Activated CD4-positive, alpha-beta T cell treated with anti-CD3 and anti-CD28 coated beads, Interleukin-2, Interleukin-6, amounts not matched to agents 100 ng/mL and 50 ng/mL, durations not matched to agents 16 hours and 8 hours (primary cell): ENCODE measurements around the gene PLA2G2A.
"Not testable (repeated sequence)": the region's sequence is repeated elsewhere in the genome, so short reads cannot be mapped to it uniquely, and the experiment has no call there.

ENCODE experiments used
- DNase-seq: peaks from one replicate; pipeline ENCODE4 v3.0.0-alpha.2; 2020

Gene PLA2G2A

DNA sequence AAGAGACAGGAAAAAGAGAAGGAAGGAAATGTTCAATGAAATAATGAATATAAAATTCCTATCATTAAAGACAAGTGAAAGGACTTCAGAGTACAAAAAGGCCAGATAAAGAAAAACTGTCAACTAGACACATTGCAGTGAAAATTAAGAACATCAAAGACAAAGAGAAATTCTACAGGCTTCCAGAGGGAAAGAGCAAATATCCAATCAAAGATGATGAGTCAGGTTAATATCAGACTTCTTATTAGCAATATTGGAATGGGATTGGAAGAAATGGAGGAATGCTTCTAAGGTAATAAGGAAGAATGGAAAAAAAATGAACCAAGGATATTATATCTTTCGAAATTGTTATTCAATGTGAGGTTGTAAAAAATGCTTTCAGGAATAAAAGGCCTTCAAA lies 7.8 kb downstream of the PLA2G2A start:
- no peak for DNase-seq

- no peak for DNase-seq
Measured at GRCh38 chr1:19969898-19970660, 9.3 kb downstream of the PLA2G2A start.

DNA sequence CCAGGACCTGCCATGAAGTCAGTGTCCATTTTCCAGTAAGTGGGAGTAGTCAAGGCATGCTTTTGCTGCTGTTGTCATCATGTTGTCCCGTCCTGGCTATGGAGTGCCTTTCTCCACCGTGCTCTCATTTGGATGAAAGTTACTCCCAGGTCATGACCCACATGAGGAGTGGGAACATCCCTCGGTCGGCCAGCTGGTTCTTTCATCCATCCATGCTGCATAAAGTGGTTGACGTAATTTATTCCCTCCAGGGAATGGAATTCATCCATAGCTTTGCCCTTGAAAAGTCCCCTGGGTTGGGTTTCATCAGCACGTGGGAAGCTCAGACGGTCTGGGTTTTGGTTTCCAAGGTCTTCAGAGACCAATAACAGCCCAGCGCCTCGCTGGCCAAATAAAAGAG lies 11.6 kb downstream of the PLA2G2A start:
- DNase-seq, result no peak

DNA sequence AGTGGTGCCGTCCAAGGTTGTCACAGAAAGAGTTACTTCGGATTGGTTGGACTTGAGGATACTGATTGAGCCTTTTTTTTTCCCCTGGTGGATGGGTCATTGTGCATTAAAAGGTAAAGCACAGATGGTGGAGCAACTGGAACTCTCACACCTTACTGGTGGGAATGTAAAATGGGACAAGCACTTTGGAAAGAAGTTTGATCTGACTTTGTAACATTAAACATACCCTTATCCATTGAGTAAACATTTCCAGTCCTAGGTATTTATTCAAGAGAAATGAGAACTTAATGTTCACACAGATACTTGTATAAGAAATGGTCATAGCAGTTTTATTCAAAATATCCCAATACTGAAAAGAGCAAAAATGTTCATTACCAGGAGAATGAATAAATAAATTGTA lies 14.9 kb downstream of the PLA2G2A start:
- no peak for DNase-seq

DNA sequence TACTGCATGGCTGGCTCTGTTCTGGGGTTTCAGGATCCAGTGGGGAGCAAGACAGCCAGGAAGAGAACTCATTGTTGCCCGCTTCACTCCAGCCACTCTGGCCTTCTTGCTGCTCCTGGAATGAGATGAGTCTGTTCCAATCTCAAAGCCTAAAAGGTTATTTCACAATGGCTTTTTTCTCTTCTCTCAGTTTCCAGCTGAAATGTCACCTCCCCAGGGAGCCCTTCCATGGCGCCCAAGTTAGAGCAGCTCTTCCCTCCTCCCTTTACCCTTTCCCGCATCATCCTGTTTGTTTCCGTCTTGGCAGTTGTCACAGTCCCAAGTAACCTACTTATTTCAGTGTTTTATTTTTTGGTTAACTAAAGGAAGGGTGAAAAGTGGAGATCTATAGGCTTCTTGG lies 15.8 kb downstream of the PLA2G2A start:
- DNase-seq, result no peak

DNA sequence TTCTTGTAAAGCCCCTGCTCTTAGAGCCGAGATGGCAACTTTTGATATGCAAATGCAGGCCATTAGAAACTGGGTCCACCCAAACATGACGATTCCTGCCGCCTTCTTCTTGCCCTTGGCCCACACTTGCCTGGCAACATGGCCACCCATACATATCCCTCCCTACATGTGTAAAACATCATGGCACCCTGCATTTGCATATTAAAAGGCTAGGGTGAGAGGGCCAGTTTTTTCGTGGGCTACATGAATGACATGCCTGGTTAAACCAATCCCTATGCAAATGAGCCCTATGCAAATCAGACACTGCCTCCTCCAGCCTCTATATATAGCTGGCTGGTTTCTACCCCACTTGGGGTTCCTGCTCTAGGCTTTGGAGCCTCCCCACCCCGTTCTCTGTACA lies 18.8 kb downstream of the PLA2G2A start:
- DNase-seq, result no peak

- DNase-seq, result no peak
Measured at GRCh38 chr1:19957779-19958178, 21.6 kb downstream of the PLA2G2A start.

GRCh38 chr1:19955534-19956170 lies 23.8 kb downstream of the PLA2G2A start:
- no peak for DNase-seq

GRCh38 chr1:19954059-19954458 lies 25.4 kb downstream of the PLA2G2A start:
- no peak for DNase-seq

DNA sequence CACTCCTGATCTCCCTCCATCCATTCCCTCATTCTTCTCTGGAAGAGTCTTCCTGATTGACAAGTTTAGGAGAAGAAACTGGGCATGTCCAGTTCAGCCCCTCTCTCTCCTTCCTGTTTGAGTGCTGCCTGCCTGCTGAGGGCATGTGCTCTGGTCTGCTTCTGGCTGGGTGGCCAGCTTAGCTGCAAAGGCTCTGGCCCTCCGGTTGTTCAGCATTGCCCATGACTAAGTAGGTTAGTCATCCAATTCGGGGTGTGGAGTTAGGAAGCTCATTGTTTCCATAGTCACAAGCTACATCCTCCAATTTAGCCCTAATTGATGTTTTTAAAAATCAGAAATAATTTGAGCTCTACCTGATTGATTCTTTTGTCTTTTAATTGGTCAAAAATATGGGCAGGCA lies 30.4 kb downstream of the PLA2G2A start:
- DNase-seq, result no peak

DNA sequence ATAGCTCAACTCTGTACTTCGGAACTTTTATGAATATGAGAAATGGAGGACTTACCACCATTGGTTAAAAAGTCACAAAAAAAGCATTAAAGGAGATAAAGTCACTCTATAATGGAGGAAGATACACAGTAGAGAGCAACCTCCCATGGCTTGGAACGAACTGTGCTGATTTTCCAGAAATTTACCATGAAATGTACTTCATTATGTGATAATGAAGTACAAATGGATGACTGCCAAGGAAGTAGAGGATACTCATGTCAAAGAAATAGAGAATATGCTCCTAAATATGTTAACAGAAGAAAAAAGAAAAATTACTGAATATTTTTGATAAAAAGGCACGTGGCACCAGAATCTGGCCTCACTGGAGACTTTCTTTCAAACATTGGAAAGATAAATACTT lies 32.4 kb downstream of the PLA2G2A start:
- DNase-seq, result no peak

GRCh38 chr1:19946331-19946751 lies 33.1 kb downstream of the PLA2G2A start:
- DNase-seq, result no peak

DNA sequence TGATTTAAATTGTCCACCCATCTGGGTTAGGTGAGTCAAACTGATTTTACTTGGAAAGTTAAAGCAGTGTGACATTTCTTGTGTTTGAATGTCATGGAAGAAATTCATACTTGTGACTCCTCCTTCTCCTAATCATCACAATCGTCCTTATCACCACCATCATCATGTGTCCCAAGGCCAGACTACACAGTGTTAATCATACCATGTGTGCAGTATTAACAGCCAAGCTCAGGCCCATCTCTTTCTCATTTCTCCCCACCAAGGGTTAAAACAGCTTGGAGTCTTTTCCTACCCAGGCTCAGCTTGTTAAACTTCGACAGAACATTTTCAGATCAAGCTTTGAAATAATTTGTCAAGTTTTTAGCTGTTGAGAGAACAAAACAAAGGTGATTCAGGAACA lies 33.5 kb downstream of the PLA2G2A start:
- no peak for DNase-seq

GRCh38 chr1:19942657-19943056 lies 36.8 kb downstream of the PLA2G2A start:
- no peak for DNase-seq

DNA sequence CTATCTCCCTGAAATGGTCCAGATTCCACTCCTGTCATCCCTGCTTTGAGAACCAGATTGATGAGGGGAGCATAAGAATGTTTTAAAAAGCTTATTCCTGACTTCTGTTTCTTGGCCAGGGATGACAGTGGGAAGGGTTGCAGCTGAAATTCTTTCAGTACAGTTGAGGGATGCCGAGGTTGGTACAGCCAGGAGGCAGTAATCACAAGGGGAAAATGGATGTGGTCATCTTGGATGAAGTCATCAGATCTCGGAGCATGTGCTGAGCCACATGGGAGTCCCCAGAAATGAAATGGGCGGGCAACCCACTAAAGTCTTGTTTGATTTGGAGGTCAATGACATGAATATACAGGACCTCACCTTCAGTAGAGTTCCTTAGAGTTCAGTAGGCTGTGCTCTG lies 37.3 kb downstream of the PLA2G2A start:
- DNase-seq, result no peak

- no peak for DNase-seq
Measured at GRCh38 chr1:19941206-19941568, 38.2 kb downstream of the PLA2G2A start.

DNA sequence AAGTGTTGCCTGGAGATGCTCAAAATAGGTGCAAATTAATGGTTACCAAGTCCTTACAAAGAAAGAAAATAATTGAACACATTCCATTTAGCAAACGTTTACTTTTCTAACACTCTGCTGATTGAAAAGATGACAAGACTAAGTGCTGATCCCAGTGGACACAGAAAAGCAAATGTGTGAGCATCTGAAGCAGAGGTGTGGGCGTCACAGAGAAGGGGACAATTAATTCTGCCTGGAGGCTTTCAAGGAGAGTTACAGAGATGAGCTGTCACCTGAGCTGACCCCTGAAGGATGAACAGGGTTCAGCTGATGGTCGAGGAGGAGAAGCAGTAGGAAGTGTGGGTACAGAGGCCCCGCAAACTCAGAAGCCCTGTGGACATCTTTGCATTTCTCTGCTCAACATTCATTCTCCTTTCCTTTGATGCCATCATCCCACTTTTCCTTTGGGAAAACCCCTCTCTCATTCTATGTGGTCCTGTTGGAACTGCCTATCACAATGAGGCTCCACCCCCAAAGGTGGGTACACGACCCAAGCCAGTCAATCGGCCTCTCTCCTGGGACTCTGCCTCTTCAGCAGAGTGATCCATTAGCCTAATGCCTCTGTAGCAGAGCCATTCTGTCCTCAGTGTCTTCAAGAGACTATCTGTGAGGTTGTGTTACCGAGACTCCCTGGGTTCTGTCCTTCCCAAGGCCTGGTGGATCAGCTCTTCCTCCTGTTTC lies 38.8 kb downstream of the PLA2G2A start:
- no peak for DNase-seq

DNA sequence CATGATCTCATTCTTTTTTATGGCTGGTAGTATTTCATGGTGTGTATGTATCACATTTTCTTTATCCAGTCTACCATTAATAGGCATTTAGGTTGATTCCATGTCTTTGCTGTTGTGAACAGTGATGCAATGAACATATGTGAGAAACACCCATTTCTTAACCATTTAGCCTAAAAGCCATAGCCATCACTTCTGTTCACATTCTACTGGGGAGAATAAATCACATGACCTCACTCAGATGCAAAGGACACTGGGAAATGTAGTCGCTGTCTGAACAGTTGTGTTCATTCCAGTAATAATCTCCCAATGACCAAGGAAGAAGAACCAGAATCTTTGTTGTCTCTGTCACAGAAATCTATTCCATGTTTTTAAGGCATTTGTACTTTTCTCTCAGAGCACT lies 40.9 kb downstream of the PLA2G2A start:
- no peak for DNase-seq

GRCh38 chr1:19936061-19936750 lies 43.2 kb downstream of the PLA2G2A start:
- DNase-seq, result no peak

GRCh38 chr1:19934336-19934735 lies 45.1 kb downstream of the PLA2G2A start:
- DNase-seq, result no peak

GRCh38 chr1:19932866-19933265 lies 46.6 kb downstream of the PLA2G2A start:
- DNase-seq, result no peak

- not testable (repeated sequence) for DNase-seq
Measured at GRCh38 chr1:19927130-19927421, 52.3 kb downstream of the PLA2G2A start.

DNA sequence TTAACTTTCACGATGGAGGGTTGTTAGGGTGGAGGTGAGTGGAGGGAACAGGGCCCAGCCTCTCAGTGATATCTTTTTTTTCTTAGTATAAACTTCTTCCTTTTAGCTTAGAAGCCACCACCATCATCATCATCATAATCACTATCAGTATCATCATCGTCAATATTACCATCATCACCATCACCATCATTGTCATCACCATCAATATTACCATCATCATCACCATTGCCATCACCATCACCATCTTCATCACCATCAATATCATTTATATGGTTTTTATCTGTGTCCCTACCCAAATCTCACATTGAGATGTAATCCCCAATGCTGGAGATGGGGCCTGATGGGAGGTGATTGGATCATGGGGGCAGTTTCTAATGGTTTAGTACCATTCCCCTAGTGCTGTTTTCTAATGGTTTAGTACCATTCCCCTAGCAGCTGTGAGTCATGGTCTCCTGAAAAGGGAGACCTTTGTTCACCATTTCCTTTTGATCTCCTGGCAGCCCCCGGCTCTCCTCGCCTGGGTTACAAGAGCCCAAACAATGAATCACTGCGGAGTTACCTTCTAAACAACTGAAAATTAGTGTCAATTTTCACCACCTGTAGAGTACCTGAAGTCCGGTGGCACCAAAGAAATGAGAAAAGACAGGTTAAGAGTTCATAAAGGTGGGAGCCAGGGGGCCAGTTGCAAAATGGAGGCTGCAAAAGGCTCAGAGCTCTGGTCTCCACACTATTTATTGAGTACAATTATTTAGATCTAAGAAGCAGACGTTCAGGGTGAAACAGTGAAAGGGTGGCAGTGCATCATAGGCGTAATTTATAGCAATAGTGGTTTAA lies 52.9 kb downstream of the PLA2G2A start:
- no peak for DNase-seq
